Liver (tissue), 9 donors: ENCODE results near the gene RSU1. TPM values are rescaled to one million over a fixed set of nuclear protein-coding genes. Genes with fewer than 3 reads are reported as not detected.

ENCODE experiments used
- DNase-seq: peaks from one replicate; pipeline ENCODE4 v3.0.0-alpha.2; 2017; ENCODE audit warnings: low spot score
- H3K27ac ChIP-seq, 2 donors: one replicate each; pipeline ENCODE4 v1.7.0; 2013; ENCODE audit warnings: inconsistent platforms in 2 of 2, low read length in 2 of 2, control low read depth in 1 of 2, low read depth in 1 of 2, mild to moderate bottlenecking in 1 of 2
- H3K27me3 ChIP-seq, 4 donors: one replicate each; pipeline versions ENCODE4 v1.6.1 to v1.7.0; 2013; ENCODE audit warnings: low read length in 3 of 4, inconsistent platforms in 1 of 4, mild to moderate bottlenecking in 1 of 4, moderate library complexity in 1 of 4; ENCODE audit not compliant: control insufficient read depth in 4 of 4, insufficient read depth in 4 of 4
- H3K36me3 ChIP-seq, 4 donors: one replicate each; pipeline versions ENCODE4 v1.6.1 to v1.7.0; 2013; ENCODE audit warnings: low read length in 3 of 4, mild to moderate bottlenecking in 3 of 4, low read depth in 1 of 4, moderate library complexity in 1 of 4; ENCODE audit not compliant: control insufficient read depth in 4 of 4, insufficient read depth in 3 of 4
- H3K4me1 ChIP-seq, 4 donors: one replicate each; pipeline versions ENCODE4 v1.6.1 to v1.7.0; 2013; ENCODE audit warnings: low read length in 3 of 4, mild to moderate bottlenecking in 3 of 4, moderate library complexity in 1 of 4; ENCODE audit not compliant: control insufficient read depth in 4 of 4, insufficient read depth in 4 of 4
- H3K4me3 ChIP-seq, 3 donors: one replicate each; pipeline versions ENCODE4 v1.6.1 to v1.7.0; 2013; ENCODE audit warnings: low read length in 3 of 3, control low read depth in 1 of 3, low read depth in 1 of 3, mild to moderate bottlenecking in 1 of 3
- H3K9ac ChIP-seq, 2 donors: one replicate each; pipeline ENCODE4 v1.7.0; 2013; ENCODE audit warnings: low read length in 2 of 2, mild to moderate bottlenecking in 2 of 2, moderate library complexity in 2 of 2, control low read depth in 1 of 2, low read depth in 1 of 2
- H3K9me3 ChIP-seq, 4 donors: one replicate each; pipeline versions ENCODE4 v1.6.1 to v1.7.0; 2013; ENCODE audit warnings: low read length in 3 of 4; ENCODE audit not compliant: control insufficient read depth in 4 of 4
- EGR1 ChIP-seq, 2 donors: IDR thresholded peaks; 2 replicates each; pipeline ENCODE4 v1.6.1; 2016 to 2018; ENCODE audit warnings: antibody characterized with exemption in 2 of 2, low read depth in 2 of 2
- FOXA1 ChIP-seq: IDR thresholded peaks from 2 replicates; pipeline ENCODE4 v1.6.1; 2016; ENCODE audit warnings: antibody characterized with exemption
- FOXA2 ChIP-seq: IDR thresholded peaks from 2 replicates; pipeline ENCODE4 v1.6.1; 2016; ENCODE audit warnings: antibody characterized with exemption
- GABPA ChIP-seq, 2 donors: IDR thresholded peaks in 1 of 2; conservative IDR thresholded peaks in 1 of 2; 2 replicates each; pipeline ENCODE4 v1.6.1; 2016; ENCODE audit warnings: antibody characterized with exemption in 2 of 2, mild to moderate bottlenecking in 1 of 2, moderate library complexity in 1 of 2
- HNF4A ChIP-seq, 2 donors: conservative IDR thresholded peaks; 2 replicates each; pipeline ENCODE4 v1.6.1; 2016; ENCODE audit warnings: antibody characterized with exemption in 2 of 2, mild to moderate bottlenecking in 2 of 2
- HNF4G ChIP-seq: IDR thresholded peaks from 2 replicates; pipeline ENCODE4 v1.6.1; 2016; ENCODE audit warnings: antibody characterized with exemption
- JUND ChIP-seq, 2 donors: IDR thresholded peaks; 2 replicates each; pipeline ENCODE4 v1.6.1; 2016; ENCODE audit warnings: antibody characterized with exemption in 2 of 2
- NR2F2 ChIP-seq: IDR thresholded peaks from 2 replicates; pipeline ENCODE4 v1.6.1; 2016; ENCODE audit warnings: antibody characterized with exemption
- RAD21 ChIP-seq, 2 donors: IDR thresholded peaks; 2 replicates each; pipeline ENCODE4 v1.6.1; 2016; ENCODE audit warnings: antibody characterized with exemption in 2 of 2, mild to moderate bottlenecking in 2 of 2
- RXRA ChIP-seq, 2 donors: IDR thresholded peaks; 2 replicates each; pipeline ENCODE4 v1.6.1; 2017 to 2018; ENCODE audit warnings: antibody characterized with exemption in 2 of 2, mild to moderate bottlenecking in 1 of 2
- SP1 ChIP-seq: IDR thresholded peaks from 2 replicates; pipeline ENCODE4 v1.6.1; 2018; ENCODE audit warnings: antibody characterized with exemption, mild to moderate bottlenecking
- TAF1 ChIP-seq: conservative IDR thresholded peaks from 2 replicates; pipeline ENCODE4 v1.6.1; 2016; ENCODE audit warnings: antibody characterized with exemption, mild to moderate bottlenecking
- YY1 ChIP-seq: IDR thresholded peaks from 2 replicates; pipeline ENCODE4 v1.6.1; 2016; ENCODE audit warnings: antibody characterized with exemption, mild to moderate bottlenecking
- WGBS: extraction: QIAGEN DNeasy Blood & Tissue Kit; methylation state at CpG from one replicate; pipeline ENCODE4 v1.1.7; 2013; 5-methylcytosine and 5-hydroxymethylcytosine counted together
- polyA plus RNA-seq, 2 donors: library from polyadenylated mRNA; stranded (reverse) in 1 of 2; unstranded in 1 of 2; fragments of 200-250 nt in 1 of 2; fragments of >200 nt in 1 of 2; fragmentation: Nextera tagmentation in 1 of 2; extraction: Ambion mirVana in 1 of 2; gene quantifications; one replicate each; pipeline versions ENCODE4 v1.2.1 to v1.2.3, GENCODE V29; 2013 to 2015
- total RNA-seq, 2 donors: library from RNA; depleted of rRNA; stranded (reverse); fragments of >200 nt; gene quantifications; one replicate each; pipeline ENCODE4 v1.2.3, GENCODE V29; 2014
- TF ChIP-seq, protein P1 (sequence below): IDR thresholded peaks from 2 replicates; pipeline ENCODE4 v1.6.1; 2016; ENCODE audit warnings: antibody characterized with exemption, mild to moderate bottlenecking
- TF ChIP-seq, protein P2 (sequence below): fragments of 150-350 bp; IDR thresholded peaks from 2 replicates; pipeline ENCODE4 v1.5.1; 2017; ENCODE audit warnings: improper control_type of control experiment, low read depth, low read length; ENCODE audit not compliant: missing input control
- TF ChIP-seq, protein P3 (sequence below): IDR thresholded peaks from 2 replicates; pipeline ENCODE4 v1.6.1; 2016; ENCODE audit warnings: antibody characterized with exemption
- TF ChIP-seq, protein P4 (sequence below): IDR thresholded peaks from 2 replicates; pipeline ENCODE4 v1.6.1; 2016; ENCODE audit warnings: antibody characterized with exemption
- TF ChIP-seq, protein P5 (sequence below): IDR thresholded peaks from 2 replicates; pipeline ENCODE4 v1.6.1; 2016; ENCODE audit warnings: antibody characterized with exemption
- donor health status: healthy.
- donor health status: healthy.
- donor health status: healthy.
- donor health status: healthy.
- donor health status: healthy.

The RSU1 gene
- total and polyA plus RNA-seq, 4 donors: 19.2 to 38.2 (median 28.0) TPM

DNA sequence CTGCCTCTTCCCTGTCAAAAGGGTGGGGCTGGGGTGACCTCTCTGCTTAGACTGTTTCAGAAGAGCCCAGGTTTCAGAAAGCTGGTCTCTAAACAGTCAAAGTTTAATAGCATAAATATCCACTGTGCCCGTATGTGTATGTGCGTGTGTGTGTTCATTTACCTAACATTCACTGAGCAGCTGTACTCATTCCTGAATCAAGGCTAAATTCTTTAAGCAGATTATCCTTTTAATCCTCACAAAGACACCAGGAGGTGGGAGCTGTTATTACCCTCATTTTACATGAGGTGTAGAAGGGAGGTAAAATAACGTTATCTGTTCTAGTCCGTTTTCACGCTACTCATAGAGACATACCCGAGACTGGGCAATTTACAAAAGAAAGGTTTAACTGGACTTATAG, 72.2 kb downstream of the RSU1 start:
- Histone ChIP-seq H3K9ac (no peak overlapping the region), H3K4me1 (no peaks in the 10 kb centered on the region), H3K27me3 (no peaks in the 10 kb centered on the region), H3K9me3 (no peaks in the 10 kb centered on the region), H3K27ac (no peak overlapping the region), H3K4me3 (no peak overlapping the region), H3K36me3 (peaks cover 0 to 6% (median 6%) of the 10 kb centered on the region in 4 donors)
- TF ChIP-seq, protein P1, sequence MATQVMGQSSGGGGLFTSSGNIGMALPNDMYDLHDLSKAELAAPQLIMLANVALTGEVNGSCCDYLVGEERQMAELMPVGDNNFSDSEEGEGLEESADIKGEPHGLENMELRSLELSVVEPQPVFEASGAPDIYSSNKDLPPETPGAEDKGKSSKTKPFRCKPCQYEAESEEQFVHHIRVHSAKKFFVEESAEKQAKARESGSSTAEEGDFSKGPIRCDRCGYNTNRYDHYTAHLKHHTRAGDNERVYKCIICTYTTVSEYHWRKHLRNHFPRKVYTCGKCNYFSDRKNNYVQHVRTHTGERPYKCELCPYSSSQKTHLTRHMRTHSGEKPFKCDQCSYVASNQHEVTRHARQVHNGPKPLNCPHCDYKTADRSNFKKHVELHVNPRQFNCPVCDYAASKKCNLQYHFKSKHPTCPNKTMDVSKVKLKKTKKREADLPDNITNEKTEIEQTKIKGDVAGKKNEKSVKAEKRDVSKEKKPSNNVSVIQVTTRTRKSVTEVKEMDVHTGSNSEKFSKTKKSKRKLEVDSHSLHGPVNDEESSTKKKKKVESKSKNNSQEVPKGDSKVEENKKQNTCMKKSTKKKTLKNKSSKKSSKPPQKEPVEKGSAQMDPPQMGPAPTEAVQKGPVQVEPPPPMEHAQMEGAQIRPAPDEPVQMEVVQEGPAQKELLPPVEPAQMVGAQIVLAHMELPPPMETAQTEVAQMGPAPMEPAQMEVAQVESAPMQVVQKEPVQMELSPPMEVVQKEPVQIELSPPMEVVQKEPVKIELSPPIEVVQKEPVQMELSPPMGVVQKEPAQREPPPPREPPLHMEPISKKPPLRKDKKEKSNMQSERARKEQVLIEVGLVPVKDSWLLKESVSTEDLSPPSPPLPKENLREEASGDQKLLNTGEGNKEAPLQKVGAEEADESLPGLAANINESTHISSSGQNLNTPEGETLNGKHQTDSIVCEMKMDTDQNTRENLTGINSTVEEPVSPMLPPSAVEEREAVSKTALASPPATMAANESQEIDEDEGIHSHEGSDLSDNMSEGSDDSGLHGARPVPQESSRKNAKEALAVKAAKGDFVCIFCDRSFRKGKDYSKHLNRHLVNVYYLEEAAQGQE: no peak
- TF ChIP-seq GABPA (IDR thresholded peaks at IDR 0.05 in 1 of 2, conservative IDR thresholded peaks at IDR 0.05 in 1 of 2) (no peak), HNF4A (conservative IDR thresholded peaks at IDR 0.05) (no peak), YY1 (no peak)
- 97% methylated on average over 6 of the region's 6 CpGs for WGBS
- no peak for DNase-seq

DNA sequence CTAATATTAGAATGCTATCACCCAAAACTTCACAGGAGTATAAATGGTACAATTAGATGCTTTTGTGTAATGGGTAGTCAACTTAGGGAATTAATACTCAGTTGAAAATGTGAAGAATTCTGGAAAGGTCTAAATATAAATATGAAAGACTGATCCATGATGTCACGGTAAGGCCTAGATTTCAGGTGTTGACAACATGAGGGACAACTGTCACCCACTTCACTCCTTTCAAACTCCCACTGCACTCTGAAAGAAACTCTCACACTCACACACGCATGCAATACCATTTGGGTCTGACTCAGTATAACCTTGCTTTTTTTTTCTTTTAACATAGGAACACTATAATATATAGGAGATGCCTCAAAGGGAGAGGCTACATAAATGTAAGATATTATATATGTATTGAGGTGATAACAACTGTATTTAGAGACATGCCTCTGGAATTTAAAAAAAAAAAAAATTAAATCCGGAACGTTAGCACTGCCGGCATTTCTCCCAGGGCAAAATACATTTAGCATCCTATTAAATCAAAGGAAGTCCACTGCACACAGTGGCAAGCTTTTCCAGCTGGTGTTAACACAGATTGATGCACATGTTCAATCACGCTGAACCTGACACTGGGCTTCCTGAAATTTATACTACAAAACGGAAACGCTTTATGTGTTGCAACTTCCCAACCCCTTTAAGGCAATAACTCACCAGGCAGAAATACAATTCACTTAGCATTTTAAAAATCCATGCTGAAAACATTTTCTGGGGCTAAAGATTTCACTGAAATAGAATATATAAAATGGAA, 74.9 kb downstream of the RSU1 start:
- no peak for DNase-seq

More for the DNA sequence above, 74.9 kb downstream of the RSU1 start:
- Histone ChIP-seq H3K27ac (no peak overlapping the region), H3K4me3 (no peak overlapping the region), H3K9me3 (peaks cover 0 to 2% (median 0%) of the 10 kb centered on the region in 4 donors), H3K4me1 (no peaks in the 10 kb centered on the region), H3K9ac (no peak overlapping the region), H3K27me3 (no peaks in the 10 kb centered on the region), H3K36me3 (peaks cover 0 to 3% (median 0%) of the 10 kb centered on the region in 4 donors)
- TF ChIP-seq FOXA2: no peak
- TF ChIP-seq FOXA1: no peak
- TF ChIP-seq, protein P2, sequence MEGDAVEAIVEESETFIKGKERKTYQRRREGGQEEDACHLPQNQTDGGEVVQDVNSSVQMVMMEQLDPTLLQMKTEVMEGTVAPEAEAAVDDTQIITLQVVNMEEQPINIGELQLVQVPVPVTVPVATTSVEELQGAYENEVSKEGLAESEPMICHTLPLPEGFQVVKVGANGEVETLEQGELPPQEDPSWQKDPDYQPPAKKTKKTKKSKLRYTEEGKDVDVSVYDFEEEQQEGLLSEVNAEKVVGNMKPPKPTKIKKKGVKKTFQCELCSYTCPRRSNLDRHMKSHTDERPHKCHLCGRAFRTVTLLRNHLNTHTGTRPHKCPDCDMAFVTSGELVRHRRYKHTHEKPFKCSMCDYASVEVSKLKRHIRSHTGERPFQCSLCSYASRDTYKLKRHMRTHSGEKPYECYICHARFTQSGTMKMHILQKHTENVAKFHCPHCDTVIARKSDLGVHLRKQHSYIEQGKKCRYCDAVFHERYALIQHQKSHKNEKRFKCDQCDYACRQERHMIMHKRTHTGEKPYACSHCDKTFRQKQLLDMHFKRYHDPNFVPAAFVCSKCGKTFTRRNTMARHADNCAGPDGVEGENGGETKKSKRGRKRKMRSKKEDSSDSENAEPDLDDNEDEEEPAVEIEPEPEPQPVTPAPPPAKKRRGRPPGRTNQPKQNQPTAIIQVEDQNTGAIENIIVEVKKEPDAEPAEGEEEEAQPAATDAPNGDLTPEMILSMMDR: no peak
- TF ChIP-seq YY1: no peak
- TF ChIP-seq SP1: no peak
- TF ChIP-seq, protein P1: no peak
- TF ChIP-seq, protein P3, sequence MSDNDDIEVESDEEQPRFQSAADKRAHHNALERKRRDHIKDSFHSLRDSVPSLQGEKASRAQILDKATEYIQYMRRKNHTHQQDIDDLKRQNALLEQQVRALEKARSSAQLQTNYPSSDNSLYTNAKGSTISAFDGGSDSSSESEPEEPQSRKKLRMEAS: no peak
- TF ChIP-seq, protein P4, sequence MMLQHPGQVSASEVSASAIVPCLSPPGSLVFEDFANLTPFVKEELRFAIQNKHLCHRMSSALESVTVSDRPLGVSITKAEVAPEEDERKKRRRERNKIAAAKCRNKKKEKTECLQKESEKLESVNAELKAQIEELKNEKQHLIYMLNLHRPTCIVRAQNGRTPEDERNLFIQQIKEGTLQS: no peak
- no peak for TF ChIP-seq JUND (IDR thresholded peaks at IDR 0.05)
- TF ChIP-seq, protein P5, sequence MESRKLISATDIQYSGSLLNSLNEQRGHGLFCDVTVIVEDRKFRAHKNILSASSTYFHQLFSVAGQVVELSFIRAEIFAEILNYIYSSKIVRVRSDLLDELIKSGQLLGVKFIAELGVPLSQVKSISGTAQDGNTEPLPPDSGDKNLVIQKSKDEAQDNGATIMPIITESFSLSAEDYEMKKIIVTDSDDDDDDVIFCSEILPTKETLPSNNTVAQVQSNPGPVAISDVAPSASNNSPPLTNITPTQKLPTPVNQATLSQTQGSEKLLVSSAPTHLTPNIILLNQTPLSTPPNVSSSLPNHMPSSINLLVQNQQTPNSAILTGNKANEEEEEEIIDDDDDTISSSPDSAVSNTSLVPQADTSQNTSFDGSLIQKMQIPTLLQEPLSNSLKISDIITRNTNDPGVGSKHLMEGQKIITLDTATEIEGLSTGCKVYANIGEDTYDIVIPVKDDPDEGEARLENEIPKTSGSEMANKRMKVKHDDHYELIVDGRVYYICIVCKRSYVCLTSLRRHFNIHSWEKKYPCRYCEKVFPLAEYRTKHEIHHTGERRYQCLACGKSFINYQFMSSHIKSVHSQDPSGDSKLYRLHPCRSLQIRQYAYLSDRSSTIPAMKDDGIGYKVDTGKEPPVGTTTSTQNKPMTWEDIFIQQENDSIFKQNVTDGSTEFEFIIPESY: no peak
- TF ChIP-seq TAF1: no peak
- no peak for TF ChIP-seq RXRA (IDR thresholded peaks at IDR 0.05)
- TF ChIP-seq NR2F2: no peak
- TF ChIP-seq HNF4G: no peak
- no peak for TF ChIP-seq HNF4A (conservative IDR thresholded peaks at IDR 0.05)
- TF ChIP-seq GABPA (IDR thresholded peaks at IDR 0.05 in 1 of 2, conservative IDR thresholded peaks at IDR 0.05 in 1 of 2): no peak
- no peak for TF ChIP-seq RAD21 (IDR thresholded peaks at IDR 0.05)
- no peak for TF ChIP-seq EGR1 (IDR thresholded peaks at IDR 0.05; ENCODE audit: low read depth in 2 of 2)
- 83% methylated on average over 8 of the region's 8 CpGs for WGBS
